LNCaP clone FGC (cell line): ENCODE results near the gene MMP24.
"Not testable (repeated sequence)": the region's sequence is repeated elsewhere in the genome, so short reads cannot be mapped to it uniquely, and the experiment has no call there.

Experiments used
- DNase-seq: peaks from one replicate; pipeline ENCODE4 v3.0.0-alpha.2; 2011; ENCODE audit warnings: low read depth
- H3K4me3 ChIP-seq: 2 replicates; pipeline ENCODE4 v1.5.1; 2011; ENCODE audit warnings: mild to moderate bottlenecking, low read depth, low read length, control low read depth
- CTCF ChIP-seq: IDR thresholded peaks from 2 replicates; pipeline ENCODE4 v1.5.1; 2012; ENCODE audit warnings: mild to moderate bottlenecking; ENCODE audit not compliant: control insufficient read depth, insufficient read depth; ENCODE audit errors: extremely low read depth

MMP24 gene

GRCh38 chr20:35251613-35251940 lies 25.1 kb downstream of the MMP24 start:
- H3K4me3 ChIP-seq, result no peak overlapping the region

GRCh38 chr20:35252037-35252461 lies 25.6 kb downstream of the MMP24 start:
- H3K4me3 ChIP-seq, result no peak overlapping the region
- no peak for DNase-seq
- no peak for TF ChIP-seq CTCF

More at GRCh38 chr20:35251613-35251940, 25.1 kb downstream of the MMP24 start:
- no peak for TF ChIP-seq CTCF
- DNase-seq, result no peak

- H3K4me3 ChIP-seq, DNase-seq: not testable (repeated sequence)
These were observed 26.1 kb downstream of the MMP24 start for GRCh38 chr20:35252598-35252997.

- no peak overlapping the region for H3K4me3 ChIP-seq
- no peak for TF ChIP-seq CTCF
- no peak for DNase-seq
These were observed 26.5 kb downstream of the MMP24 start for GRCh38 chr20:35253010-35253409.

GRCh38 chr20:35254448-35254999 lies 28.0 kb downstream of the MMP24 start:
- no peak for TF ChIP-seq CTCF
- no peak for DNase-seq
- H3K4me3 ChIP-seq, result no peak overlapping the region

GRCh38 chr20:35257175-35257909 lies 30.9 kb downstream of the MMP24 start:
- DNase-seq, result peak; percentile 53
- TF ChIP-seq CTCF, result no peak
- no peak overlapping the region for H3K4me3 ChIP-seq

GRCh38 chr20:35260426-35260825 lies 33.9 kb downstream of the MMP24 start:
- no peak overlapping the region for H3K4me3 ChIP-seq
- no peak for TF ChIP-seq CTCF
- DNase-seq, result no peak

- H3K4me3 ChIP-seq, DNase-seq: not testable (repeated sequence)
These were observed 35.8 kb downstream of the MMP24 start for GRCh38 chr20:35262321-35262720.

GRCh38 chr20:35262731-35263531 lies 36.4 kb downstream of the MMP24 start:
- not testable (repeated sequence) for DNase-seq

More at GRCh38 chr20:35262731-35263531, 36.4 kb downstream of the MMP24 start:
- H3K4me3 ChIP-seq, result peak overlapping the region; percentile 8; the same call in 1 of the 2 replicates
